ENCODE data around the gene CCN5.

CCN5 gene

GRCh38 chr20:44739942-44740341 lies 24.8 kb downstream of the CCN5 start:
- FAIRE-seq, result no peak

- FAIRE-seq, result no peak
Measured at GRCh38 chr20:44742304-44743079, 27.3 kb downstream of the CCN5 start.

- FAIRE-seq, result no peak
Measured at GRCh38 chr20:44743080-44743701, 28.0 kb downstream of the CCN5 start.

- FAIRE-seq, result no peak
Measured at GRCh38 chr20:44743916-44744655, 28.9 kb downstream of the CCN5 start.

- no peak for FAIRE-seq
Measured at GRCh38 chr20:44745122-44745597, 30.0 kb downstream of the CCN5 start.

- no peak for FAIRE-seq
Measured at GRCh38 chr20:44745598-44746366, 30.6 kb downstream of the CCN5 start, which contains the start of gene KCNK15. Gene KCNK15 (plus strand): TSS chr20:44745865. CDS start chr20:44745911, 46 bp downstream.

- no peak for FAIRE-seq
Measured at GRCh38 chr20:44746367-44747165, 31.4 kb downstream of the CCN5 start.

GRCh38 chr20:44747166-44748004 lies 32.2 kb downstream of the CCN5 start:
- FAIRE-seq, result no peak

GRCh38 chr20:44748005-44748370 lies 32.8 kb downstream of the CCN5 start:
- FAIRE-seq, result no peak

- no peak for FAIRE-seq
Measured at GRCh38 chr20:44750081-44750805, 35.1 kb downstream of the CCN5 start.

- no peak for FAIRE-seq
Measured at GRCh38 chr20:44752099-44752931, 37.1 kb downstream of the CCN5 start.

- FAIRE-seq, result no peak
Measured at GRCh38 chr20:44754554-44754953, 39.4 kb downstream of the CCN5 start.

GRCh38 chr20:44756011-44756688 lies 41.0 kb downstream of the CCN5 start:
- FAIRE-seq, result no peak

GRCh38 chr20:44756956-44757355 lies 41.8 kb downstream of the CCN5 start:
- FAIRE-seq, result no peak

- FAIRE-seq, result no peak
Measured at GRCh38 chr20:44758247-44759101, 43.3 kb downstream of the CCN5 start.

- FAIRE-seq, result no peak
Measured at GRCh38 chr20:44759595-44759994, 44.4 kb downstream of the CCN5 start.

- FAIRE-seq, result no peak
Measured at GRCh38 chr20:44761423-44761822, 46.3 kb downstream of the CCN5 start.

Measured in colon (tissue), 2 donors.